GM10847 (cell line): Measurements from ENCODE around the gene INVS.

ENCODE experiments used
- POLR2A ChIP-seq: IDR thresholded peaks from 2 replicates; pipeline ENCODE4 v1.6.1; 2011; ENCODE audit not compliant: insufficient read length; ENCODE audit errors: extremely low read depth

Gene INVS

DNA sequence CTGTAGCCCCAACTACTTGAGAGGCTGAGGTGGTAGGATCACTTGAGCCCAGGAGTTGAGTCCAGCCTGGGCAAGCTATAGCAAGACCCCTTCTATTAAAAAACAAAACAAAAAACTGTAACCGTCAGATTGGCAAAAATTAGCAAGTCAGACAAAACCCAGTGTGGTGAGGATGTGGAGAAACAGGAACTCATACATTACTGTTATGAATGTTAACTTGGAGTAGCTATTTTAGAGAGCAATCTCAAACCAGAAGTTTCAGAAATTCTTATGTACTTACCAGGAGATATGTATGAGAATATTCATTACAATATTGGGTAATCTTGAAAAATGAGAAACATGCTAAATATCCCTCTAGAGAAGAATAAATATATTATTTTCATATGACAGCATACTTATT is 120.3 kb downstream of the INVS start:
- no peak for TF ChIP-seq POLR2A

DNA sequence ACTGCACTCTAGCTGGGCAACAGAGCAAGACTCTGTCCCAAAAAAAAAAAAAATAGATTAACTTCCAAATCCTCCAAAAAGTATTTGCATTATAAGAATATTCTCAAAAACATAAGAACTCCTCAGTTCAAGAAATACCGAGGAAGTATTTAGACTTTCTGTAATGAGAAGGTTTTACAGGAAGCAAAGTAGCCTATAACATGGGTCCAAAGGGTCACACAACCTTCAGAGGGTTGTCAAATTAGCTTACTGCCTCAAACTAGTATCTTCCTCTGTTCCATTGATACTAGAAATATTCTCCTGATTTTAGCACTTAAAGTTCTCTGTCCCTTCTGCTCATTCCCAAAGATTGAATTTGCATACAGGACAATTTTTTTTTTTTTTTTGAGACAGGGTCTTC is 121.9 kb downstream of the INVS start:
- no peak for TF ChIP-seq POLR2A

- TF ChIP-seq POLR2A: no peak
Measured at GRCh38 chr9:100221538-100221937, 122.5 kb downstream of the INVS start.

DNA sequence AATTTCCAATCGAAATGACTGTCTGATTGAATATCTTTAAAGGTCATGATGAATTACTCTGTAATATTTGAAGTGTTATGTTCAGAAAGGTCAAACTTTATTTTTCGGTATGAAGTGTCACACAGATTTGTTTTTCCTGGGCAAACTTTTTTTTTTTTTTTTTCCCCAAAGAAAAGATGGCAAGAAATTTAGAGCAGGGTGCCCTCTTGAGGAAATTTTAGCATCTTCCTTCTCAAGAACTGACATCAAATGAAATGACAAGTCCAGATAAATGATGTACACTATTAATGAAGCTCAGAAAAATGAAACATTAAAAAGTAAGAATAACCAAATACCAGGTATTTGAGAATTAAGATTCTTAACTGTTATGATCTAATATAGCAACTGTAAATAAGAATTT is 123.6 kb downstream of the INVS start:
- no peak for TF ChIP-seq POLR2A

DNA sequence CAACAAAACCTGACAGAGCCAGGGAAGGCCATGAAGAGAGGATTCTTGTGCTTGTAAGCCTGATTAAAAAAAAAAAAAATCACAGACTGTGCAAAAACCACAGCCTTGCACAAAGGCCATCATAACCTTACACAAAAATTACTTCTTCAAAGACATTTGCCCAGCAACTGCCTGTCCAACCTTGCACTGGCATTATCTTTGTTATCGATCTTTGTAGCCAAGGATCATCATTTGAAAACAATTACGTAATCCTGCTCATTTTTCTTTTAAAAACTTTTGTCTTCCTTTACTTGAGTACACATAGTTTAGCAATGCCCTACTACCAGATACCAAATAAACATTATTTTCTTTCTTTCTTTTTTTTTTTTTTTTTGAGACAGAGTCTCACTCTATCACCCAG is 128.6 kb downstream of the INVS start:
- TF ChIP-seq POLR2A: no peak

DNA sequence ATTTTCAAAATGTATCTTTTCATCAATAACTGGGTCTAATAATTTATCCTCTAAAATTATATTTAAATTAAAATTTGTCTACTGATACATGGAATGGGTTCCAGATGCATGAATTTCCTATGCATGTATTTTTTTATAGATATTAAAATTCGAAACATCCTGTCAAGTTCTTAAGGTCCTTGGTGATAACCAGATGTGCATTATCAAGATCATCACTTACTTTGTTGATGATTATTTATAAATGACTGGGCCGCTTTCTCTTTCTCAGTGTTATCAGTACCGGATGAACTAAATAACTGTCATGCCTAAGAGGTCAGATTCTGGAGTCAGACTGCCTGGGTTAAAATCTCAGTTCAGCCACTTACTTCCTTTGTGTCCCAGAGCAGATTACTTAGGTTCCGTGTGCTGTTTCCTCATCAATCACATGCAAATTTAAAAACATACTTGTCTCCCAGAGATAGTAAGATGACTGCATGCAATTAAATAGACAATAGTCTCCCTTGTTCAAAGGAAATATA is 129.4 kb downstream of the INVS start:
- no peak for TF ChIP-seq POLR2A

GRCh38 chr9:100229136-100229535 is 130.1 kb downstream of the INVS start:
- TF ChIP-seq POLR2A: no peak

GRCh38 chr9:100229561-100229960 is 130.5 kb downstream of the INVS start:
- no peak for TF ChIP-seq POLR2A

DNA sequence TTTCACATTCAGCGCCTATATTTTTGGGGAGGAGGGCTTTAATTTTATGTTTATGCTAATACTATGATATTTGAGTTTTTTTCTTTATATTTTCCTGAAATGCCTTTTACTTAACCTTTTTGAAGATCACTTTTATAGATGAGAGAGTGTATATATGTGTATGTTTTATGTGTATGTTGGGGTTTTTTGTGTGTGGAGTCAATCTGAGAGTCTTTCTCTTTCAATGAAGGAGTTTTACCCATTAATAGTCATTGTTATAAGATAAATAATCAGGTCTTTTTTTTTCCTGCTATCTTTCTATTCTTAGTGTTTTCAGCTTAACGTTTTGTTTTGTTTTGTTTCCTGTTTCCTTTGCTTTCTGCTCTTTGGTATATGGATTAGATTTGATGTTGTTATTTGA is 141.5 kb downstream of the INVS start:
- TF ChIP-seq POLR2A: no peak

GRCh38 chr9:100267211-100267610 is 168.2 kb downstream of the INVS start:
- no peak for TF ChIP-seq POLR2A

- TF ChIP-seq POLR2A: no peak
Measured at GRCh38 chr9:100268271-100268670, 169.2 kb downstream of the INVS start.

GRCh38 chr9:100269656-100270055 is 170.6 kb downstream of the INVS start:
- no peak for TF ChIP-seq POLR2A

DNA sequence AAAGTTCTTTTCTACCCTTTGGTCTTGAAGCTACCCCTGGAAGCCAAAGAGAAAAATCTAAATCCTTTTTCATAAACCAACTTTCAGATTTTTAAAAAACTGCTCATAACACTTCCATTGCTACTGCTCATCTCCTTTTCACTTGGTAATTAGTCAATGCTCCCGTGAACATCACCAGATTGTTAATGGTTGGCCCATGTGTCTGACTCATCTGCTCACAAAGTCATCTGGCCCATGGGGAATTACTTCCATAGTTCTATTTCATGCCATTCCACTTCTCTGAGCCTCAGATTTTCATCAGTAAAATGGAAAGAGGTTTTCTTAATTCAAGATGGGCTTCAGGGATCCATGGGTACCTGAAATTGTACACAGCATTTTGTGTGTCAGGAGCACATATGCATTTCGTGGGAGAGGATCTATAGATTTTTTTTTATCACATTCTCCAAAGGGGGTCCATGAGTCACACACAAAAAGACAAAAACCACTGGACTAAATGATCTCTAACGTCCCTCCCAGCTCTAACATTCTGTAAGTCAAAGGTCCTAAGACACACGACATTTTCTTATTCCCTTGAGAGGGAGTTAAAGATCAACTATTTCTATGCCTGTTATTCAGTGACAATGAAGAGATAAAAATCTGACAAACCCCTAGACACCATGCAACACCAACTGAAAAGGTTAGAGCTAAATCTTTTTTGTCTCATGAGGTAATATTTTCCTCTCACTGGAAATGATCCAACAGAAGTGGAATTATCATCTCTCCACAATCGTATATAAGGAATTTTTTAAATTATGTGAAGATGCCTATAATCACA is 178.3 kb downstream of the INVS start:
- TF ChIP-seq POLR2A: no peak

GRCh38 chr9:100281066-100281465 is 182.0 kb downstream of the INVS start:
- no peak for TF ChIP-seq POLR2A

DNA sequence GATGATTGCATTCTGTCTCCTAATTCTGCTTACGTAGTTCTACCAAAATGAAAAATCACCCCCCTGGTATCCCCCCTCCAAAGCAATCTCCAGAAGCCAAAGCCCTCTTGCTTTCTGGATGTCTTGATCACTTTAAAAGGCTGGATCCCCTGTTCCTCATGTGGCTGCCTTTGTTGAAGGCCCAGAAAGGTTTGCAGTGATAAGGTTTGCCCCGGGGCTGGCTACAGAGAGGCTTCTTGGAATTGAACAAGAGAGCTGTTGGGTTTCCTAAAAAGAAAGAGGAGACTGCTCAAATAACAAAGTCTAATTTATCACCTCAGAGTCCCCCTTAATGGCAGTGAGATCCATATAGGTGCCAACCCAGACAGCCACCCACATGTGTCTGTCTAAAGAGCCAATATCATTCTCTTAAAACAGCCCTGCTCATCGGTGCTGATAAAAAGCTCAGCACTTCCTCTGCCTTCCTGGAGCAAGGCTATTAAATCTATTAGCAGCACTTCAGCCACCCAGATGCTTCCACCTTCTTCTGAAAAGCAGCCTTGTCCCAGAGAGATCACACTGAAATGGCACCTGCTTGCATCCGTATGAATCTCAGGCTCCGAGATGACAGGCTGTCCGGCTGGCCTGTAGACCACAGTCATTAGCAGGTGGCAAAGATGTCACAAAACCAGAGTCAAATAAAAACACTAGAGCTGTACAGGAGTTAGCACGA is 182.8 kb downstream of the INVS start:
- TF ChIP-seq POLR2A: no peak

DNA sequence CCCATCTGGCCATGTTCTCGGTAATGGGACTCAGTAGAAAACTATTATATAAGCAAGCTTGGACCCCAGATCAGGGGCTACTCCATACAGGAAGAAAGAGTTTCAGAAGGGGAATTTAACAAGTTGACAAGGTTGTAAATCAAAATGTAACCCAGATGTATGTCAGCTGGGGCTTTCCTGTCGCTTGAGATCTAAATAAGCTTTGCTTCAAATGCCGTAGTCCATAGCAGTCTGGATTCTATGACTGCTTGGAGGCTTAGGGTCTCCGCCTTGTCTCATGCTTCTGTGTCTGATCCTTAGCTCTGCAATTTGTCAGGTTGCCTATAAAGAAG is 183.3 kb downstream of the INVS start:
- no peak for TF ChIP-seq POLR2A
